Right lobe of liver (tissue), 4 donors: ENCODE measurements around the gene TUT4.
"Not testable (repeated sequence)": the region's sequence is repeated elsewhere in the genome, so short reads cannot be mapped to it uniquely, and the experiment has no call there.

Experiments
- POLR2A ChIP-seq: fragments of 450-650 bp; IDR thresholded peaks from one replicate; pipeline ENCODE4 v1.6.1; 2017; ENCODE audit warnings: antibody characterized with exemption, mild to moderate bottlenecking
- TF ChIP-seq, protein P1 (sequence below), 4 donors: fragments of 200-600 bp in 3 of 4; fragments of 450-650 bp in 1 of 4; IDR thresholded peaks; one replicate each; pipeline versions ENCODE4 v1.5.1 to v1.8.0; 2016 to 2022; ENCODE audit warnings: antibody characterized with exemption in 4 of 4, mild to moderate bottlenecking in 2 of 4
- donor health status: DM: no; HTN: no; CAD: no.
- donor health status: DM: no; HTN: no; CAD: no.
- donor health status: DM: no; HTN: yes; CAD: no.

DNA sequence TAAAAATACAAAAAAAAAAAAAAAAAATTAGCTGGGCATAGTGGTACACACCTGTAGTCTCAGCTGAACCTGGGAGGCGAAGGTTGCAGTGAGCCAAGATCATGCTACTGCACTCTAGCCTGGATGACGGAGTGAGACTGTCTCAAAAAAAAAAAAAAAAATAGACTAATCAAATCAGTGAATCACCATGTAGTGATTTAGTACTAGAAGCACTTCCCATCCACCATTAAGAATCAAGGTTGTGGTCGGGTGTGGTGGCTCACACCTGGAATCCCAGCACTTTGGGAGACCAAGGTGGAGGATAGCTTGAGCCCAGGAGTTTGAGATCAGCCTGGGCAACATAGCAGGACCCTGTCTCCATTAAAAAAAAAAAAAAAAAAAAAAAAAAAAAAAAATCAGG lies 25.2 kb upstream of the TUT4 start:
- TF ChIP-seq, protein P1, sequence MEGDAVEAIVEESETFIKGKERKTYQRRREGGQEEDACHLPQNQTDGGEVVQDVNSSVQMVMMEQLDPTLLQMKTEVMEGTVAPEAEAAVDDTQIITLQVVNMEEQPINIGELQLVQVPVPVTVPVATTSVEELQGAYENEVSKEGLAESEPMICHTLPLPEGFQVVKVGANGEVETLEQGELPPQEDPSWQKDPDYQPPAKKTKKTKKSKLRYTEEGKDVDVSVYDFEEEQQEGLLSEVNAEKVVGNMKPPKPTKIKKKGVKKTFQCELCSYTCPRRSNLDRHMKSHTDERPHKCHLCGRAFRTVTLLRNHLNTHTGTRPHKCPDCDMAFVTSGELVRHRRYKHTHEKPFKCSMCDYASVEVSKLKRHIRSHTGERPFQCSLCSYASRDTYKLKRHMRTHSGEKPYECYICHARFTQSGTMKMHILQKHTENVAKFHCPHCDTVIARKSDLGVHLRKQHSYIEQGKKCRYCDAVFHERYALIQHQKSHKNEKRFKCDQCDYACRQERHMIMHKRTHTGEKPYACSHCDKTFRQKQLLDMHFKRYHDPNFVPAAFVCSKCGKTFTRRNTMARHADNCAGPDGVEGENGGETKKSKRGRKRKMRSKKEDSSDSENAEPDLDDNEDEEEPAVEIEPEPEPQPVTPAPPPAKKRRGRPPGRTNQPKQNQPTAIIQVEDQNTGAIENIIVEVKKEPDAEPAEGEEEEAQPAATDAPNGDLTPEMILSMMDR (IDR thresholded peaks at IDR 0.05) = not testable (repeated sequence)
- TF ChIP-seq POLR2A = not testable (repeated sequence)
